Mesothelial cell of epicardium (in vitro differentiated cells): ENCODE results near the gene SHISA9. TPM values are rescaled to one million over a fixed set of nuclear protein-coding genes. Genes with fewer than 3 reads are reported as not detected.

Experiments
- DNase-seq, 2 experiments: peaks; one replicate each; pipeline ENCODE4 v3.0.0; 2021; ENCODE audit warnings: low spot score in 2 of 2; ENCODE audit not compliant: unreplicated experiment in 2 of 2
- H3K27ac Mint-ChIP-seq: 2 replicates; pipeline ENCODE4 v1.8.0; 2021; ENCODE audit warnings: mixed read lengths
- H3K27me3 Mint-ChIP-seq: 2 replicates; pipeline ENCODE4 v1.8.0; 2021; ENCODE audit warnings: low read depth, mixed read lengths
- H3K36me3 Mint-ChIP-seq: 2 replicates; pipeline ENCODE4 v1.8.0; 2021; ENCODE audit warnings: mixed read lengths
- H3K4me1 Mint-ChIP-seq: 2 replicates; pipeline ENCODE4 v1.8.0; 2021; ENCODE audit warnings: mixed read lengths
- H3K4me3 Mint-ChIP-seq: 2 replicates; pipeline ENCODE4 v1.8.0; 2021; ENCODE audit warnings: mild to moderate bottlenecking, moderate library complexity, mixed read lengths
- H3K9me3 Mint-ChIP-seq: 2 replicates; pipeline ENCODE4 v1.8.0; 2021; ENCODE audit warnings: mixed read lengths
- total RNA-seq: library from RNA; stranded (reverse); gene quantifications from 3 replicates; pipeline ENCODE4 v1.2.1, GENCODE V29; 2021
- TF ChIP-seq, protein P1 (sequence below): fragments of 200-600 bp; sonication (generic); IDR thresholded peaks from one replicate; pipeline ENCODE4 v1.5.0; 2021; ENCODE audit warnings: antibody characterized with exemption; ENCODE audit not compliant: unreplicated experiment

SHISA9 gene
- total RNA-seq, 1 donor from 2014 or later, result 0.04 TPM

DNA sequence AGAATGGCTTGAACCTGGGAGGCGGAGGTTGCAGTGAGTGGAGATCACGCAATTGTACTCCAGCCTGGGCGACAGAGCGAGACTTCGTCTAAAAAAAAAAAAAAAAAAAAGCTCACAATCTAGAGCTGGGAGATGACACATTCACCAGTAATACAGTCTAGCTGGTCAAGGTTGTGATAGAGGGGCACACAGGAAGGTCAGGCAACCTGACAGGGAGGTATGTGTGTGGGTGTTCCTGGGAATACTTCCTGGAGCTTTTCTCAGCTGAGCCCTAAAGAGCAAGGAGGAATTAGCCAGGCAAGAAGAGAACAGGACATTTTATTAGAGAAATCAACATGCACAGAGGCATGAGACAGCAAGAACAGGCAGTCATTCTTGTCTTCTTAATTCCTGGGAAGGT lies 216.7 kb downstream of the SHISA9 start:
- H3K36me3 Mint-ChIP-seq, result no peaks in the 10 kb centered on the region
- no peaks in the 10 kb centered on the region for H3K4me1 Mint-ChIP-seq
- DNase-seq, result no peak
- no peak overlapping the region for H3K27ac Mint-ChIP-seq
- H3K4me3 Mint-ChIP-seq, result no peak overlapping the region
- TF ChIP-seq, protein P1, sequence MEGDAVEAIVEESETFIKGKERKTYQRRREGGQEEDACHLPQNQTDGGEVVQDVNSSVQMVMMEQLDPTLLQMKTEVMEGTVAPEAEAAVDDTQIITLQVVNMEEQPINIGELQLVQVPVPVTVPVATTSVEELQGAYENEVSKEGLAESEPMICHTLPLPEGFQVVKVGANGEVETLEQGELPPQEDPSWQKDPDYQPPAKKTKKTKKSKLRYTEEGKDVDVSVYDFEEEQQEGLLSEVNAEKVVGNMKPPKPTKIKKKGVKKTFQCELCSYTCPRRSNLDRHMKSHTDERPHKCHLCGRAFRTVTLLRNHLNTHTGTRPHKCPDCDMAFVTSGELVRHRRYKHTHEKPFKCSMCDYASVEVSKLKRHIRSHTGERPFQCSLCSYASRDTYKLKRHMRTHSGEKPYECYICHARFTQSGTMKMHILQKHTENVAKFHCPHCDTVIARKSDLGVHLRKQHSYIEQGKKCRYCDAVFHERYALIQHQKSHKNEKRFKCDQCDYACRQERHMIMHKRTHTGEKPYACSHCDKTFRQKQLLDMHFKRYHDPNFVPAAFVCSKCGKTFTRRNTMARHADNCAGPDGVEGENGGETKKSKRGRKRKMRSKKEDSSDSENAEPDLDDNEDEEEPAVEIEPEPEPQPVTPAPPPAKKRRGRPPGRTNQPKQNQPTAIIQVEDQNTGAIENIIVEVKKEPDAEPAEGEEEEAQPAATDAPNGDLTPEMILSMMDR, result no peak
- H3K9me3 Mint-ChIP-seq, result peaks cover 4% of the 10 kb centered on the region
- H3K27me3 Mint-ChIP-seq, result no peaks in the 10 kb centered on the region

DNA sequence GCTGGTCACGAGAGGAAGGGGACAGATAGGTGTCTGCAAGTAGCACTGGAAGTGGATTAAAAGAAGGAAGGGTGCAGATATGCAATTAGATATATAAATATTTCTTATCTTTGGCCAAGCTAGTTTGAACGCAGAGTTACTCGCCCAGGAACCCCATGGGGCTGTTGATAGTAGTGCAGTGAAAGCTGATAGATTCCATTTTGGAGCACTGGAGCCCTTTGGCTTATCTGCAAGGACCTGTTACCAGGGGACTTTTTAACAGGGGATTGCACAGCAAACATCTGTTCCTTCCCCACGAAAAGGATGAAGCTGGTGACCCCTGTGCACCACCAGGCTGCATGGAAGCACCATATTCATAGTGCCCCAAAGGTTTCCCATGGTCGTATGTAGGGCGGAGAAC lies 218.7 kb downstream of the SHISA9 start:
- peaks cover 3% of the 10 kb centered on the region for H3K27me3 Mint-ChIP-seq
- H3K27ac Mint-ChIP-seq, result no peak overlapping the region
- TF ChIP-seq, protein P1, result no peak
- DNase-seq, result no peak
- H3K4me1 Mint-ChIP-seq, result no peaks in the 10 kb centered on the region
- H3K36me3 Mint-ChIP-seq, result no peaks in the 10 kb centered on the region
- peaks cover 11% of the 10 kb centered on the region for H3K9me3 Mint-ChIP-seq
- no peak overlapping the region for H3K4me3 Mint-ChIP-seq

DNA sequence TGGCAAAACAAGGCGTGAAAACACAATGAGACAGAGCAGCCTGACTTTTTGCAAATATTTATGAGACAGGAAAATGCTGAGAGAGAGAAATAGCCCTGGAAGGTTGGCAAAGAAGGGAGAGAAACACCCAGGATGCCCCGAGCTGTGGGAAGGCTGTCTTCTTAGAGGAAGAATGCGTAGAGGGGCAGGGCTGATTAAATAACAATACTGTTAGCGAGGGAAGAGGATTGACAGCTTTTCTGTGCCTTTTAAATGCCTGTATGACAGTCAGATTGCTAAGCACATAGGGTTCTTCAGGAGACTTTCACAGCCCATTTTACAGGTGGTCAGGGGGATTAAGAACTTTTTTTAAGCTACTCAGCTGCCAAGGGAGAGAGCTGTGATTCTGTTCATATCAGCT lies 219.2 kb downstream of the SHISA9 start:
- Mint-ChIP-seq H3K36me3 (no peaks in the 10 kb centered on the region), H3K4me1 (no peaks in the 10 kb centered on the region), H3K4me3 (no peak overlapping the region), H3K27me3 (peaks cover 3% of the 10 kb centered on the region), H3K27ac (no peak overlapping the region), H3K9me3 (peaks cover 11% of the 10 kb centered on the region)
- TF ChIP-seq, protein P1, result no peak
- no peak for DNase-seq

DNA sequence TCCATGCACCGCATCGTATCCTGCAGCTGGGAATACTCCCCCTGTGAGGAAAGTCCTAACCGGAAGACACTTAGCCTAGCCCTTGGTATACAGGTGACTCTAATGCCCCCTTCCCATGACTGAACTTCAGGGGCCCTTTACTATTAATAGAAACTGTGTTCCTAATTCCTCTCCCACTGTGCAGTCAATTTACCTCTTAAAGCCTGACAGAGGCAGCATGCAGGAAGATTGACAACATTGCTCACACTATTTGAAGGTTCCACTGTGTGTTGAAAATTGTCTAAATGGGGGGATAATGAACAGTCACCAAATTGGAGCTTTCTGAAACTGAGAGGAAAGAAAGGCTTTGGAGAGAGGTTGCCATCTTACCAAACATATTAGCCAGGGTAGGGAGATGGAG lies 222.6 kb downstream of the SHISA9 start:
- Mint-ChIP-seq H3K4me1 (no peaks in the 10 kb centered on the region), H3K27me3 (peaks cover 7% of the 10 kb centered on the region)

DNA sequence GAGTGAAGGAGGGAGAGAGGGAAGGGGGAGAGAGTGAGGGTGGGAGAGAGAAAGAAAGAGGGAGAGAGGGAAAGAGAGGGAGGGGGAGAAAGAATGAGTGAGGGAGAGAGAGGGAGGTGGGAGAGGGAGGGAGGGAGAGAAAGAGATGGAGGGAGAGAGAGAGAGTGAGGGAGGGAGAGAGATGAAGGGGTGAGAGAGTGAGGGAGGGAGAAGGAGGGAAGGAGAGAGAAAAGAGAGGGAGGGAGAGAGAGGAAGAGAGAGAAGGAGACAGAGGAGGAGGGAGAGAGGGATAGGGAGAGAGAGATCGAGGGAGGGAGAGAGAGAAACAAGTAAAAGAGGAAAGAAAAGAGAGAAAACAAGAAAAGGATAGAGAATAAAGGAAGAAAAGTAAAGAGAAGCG lies 225.7 kb downstream of the SHISA9 start:
- H3K27me3 Mint-ChIP-seq, result peaks cover 13% of the 10 kb centered on the region
- no peak overlapping the region for H3K27ac Mint-ChIP-seq
- DNase-seq, result no peak
- H3K36me3 Mint-ChIP-seq, result no peaks in the 10 kb centered on the region
- no peak overlapping the region for H3K4me3 Mint-ChIP-seq
- peaks cover 17% of the 10 kb centered on the region for H3K9me3 Mint-ChIP-seq
- H3K4me1 Mint-ChIP-seq, result no peaks in the 10 kb centered on the region
- TF ChIP-seq, protein P1, result no peak

More for the DNA sequence above, 222.6 kb downstream of the SHISA9 start:
- TF ChIP-seq, protein P1, result no peak
- Mint-ChIP-seq H3K9me3 (peaks cover 14% of the 10 kb centered on the region), H3K36me3 (no peaks in the 10 kb centered on the region), H3K27ac (no peak overlapping the region), H3K4me3 (no peak overlapping the region)
- no peak for DNase-seq

DNA sequence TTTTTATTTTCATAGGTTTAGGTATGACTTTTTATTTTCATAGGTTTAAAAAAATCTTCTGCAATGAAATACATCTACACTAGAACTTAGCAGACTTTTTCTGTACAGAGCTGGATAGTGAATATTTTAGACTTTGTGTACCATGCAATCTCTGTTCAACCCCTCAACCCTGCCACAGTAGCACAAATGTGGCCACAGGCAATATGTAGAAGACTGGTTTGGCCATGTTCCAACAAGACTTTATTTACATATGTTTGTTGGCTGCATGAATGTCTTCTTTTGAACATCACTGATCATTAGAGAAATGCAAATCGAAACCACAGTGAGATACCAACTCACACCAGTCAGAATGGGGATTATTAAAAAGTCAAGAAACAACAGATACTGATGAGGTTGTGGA lies 229.2 kb downstream of the SHISA9 start:
- no peak overlapping the region for H3K27ac Mint-ChIP-seq

More for the DNA sequence above, 229.2 kb downstream of the SHISA9 start:
- TF ChIP-seq, protein P1, result no peak
- Mint-ChIP-seq H3K4me3 (no peak overlapping the region), H3K4me1 (no peaks in the 10 kb centered on the region), H3K27me3 (peaks cover 10% of the 10 kb centered on the region), H3K9me3 (peaks cover 19% of the 10 kb centered on the region), H3K36me3 (no peaks in the 10 kb centered on the region)
- no peak for DNase-seq
